Fibroblast of skin of left quadriceps (primary cell): Measurements from ENCODE around the gene SEMA4D.

Experiments
- DNase-seq, 2 experiments: peaks; one replicate each; pipeline ENCODE4 v3.0.0-alpha.2; 2013; ENCODE audit warnings: low read depth in 2 of 2

Gene SEMA4D

DNA sequence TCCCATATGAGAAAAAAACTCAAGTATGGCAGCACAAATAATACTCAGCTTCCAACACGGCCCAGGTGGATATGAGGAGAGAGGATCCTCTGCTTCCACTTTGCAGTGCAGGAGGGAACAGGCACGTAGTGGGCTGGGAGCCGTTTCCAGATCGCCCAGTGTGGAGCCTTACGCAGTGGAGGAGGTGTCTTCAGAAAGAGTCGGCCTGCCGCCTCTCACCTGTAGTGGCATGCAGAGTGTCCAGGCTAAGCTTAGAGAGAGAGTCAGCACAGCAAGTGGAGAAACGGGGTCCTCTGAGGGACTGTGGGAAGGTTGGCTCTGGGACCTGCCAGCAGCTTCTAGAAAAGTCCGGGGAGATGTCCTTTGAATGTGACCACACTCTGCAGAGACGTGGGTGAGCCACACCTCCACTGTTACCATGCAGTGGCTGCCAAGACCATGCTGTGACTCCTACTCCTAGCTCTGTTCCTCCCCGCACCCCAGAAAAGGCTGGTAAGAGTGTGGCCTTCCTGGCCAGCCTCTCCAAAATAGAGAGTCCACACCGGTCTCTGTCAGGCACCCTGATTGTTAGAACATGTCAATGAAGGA is 3.5 kb upstream of the SEMA4D start:
- DNase-seq = no peak

DNA sequence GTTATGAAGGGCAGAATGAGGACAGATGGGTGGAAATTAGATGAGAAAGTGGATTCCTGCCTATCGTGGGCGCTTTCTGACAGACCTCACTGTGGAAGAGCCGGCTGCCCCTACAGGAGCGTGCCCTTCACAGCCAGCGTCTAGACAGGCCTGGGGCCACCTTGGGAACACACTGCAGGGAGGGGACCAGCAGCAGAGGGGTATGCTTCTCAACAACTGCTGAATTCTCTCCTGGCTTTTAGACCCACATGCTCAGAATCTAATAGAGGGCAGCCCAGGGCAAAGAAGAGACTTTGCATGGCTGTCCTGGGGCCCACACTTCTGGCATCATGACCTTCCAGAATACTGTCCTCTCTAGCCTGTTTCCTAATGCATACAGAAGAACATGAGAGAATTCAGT is 2.1 kb upstream of the SEMA4D start:
- DNase-seq = no peak

DNA sequence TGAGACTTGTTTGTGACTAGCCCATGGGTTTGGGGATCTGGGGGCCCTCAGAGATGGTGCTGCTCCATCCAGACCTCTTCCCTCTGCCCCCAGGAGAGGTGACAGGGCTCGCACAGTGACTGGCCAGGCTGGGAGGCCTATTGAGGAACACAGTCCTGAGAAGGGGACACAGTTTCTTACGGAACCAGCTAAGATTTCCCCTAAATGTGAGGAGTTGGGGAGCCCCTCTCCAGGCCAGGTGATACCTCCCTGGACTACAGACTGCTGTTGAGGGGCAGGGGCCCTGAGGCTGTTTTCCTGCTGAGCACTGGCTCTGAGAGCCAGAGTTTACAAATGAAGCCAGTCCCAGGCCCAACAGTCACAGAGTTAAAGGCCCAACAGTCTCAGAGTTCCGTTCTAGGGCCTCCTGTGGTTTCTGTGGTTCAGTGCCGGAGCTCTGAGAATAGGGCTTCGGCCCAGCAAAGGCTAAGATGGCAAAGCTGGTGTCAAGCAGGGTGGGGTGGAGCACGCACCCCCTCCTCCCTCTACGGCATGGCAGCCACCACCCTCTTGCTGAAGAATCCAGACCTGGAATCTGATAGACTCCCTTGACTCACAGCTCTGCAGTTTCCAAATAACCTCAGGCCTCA is 1.1 kb upstream of the SEMA4D start:
- DNase-seq = no peak

DNA sequence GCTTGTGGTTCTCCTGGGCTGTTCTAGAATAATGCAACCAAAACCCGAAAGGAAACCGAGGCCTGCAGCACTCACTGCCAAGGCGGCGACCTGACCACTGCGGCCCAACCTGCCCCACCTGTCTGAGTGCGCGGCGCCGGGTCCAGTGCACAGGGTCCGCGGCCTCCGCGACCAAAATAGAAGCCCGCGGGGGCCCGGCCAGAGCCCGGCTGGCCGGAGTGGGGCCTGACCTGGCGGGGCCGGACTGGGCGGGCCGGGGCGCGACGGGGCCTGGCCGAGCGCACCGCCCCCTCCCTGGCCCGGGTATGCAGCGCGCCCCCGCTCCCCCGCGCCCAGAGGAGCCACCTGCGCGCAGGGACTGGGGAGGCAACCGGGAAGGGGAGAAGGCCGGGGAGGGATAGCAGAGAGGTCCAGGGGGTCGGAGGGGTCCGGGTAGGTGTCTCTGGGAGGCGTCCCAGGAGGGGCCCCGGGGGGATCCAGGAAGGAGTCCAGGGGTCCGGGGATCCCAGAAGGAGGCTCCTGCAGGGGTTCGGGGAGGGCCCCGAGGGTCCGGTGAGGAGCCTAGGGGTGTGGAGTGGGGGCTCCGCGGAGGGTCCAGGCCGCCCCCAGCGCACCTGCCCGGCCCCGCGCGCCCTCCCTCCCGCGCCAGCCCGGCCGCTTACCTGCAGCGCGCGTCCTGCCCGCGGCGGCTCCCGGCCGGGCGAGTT is 503 bp downstream of the SEMA4D start:
- DNase-seq = no peak

DNA sequence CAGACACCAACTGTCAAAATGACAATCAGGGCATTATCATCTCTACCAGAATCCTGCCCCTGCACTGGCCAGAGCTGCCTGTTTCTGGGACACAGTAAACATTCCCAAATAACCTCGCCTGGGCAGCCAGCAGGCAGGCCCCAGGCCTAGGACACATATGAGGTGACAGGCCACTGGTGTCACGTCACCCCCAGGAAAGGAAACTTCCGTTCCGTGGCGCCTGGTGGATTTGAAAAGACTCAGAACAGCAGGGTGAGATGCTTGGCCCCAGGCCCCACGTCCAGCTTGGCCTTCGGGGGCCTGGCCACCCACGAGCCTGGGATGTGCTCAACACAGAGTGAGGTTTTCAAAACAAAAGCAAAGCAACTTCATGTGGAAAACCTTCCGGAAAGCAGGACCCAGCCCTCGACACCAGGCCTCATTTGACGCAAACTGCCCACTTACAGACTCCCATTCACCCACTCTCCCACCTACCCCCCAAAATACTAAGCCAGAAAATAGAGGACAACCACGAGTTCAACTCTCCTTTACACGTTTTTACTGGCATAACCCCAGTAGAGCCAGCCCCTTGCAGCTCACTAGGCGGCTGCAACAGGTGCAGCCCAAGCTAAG is 1.2 kb downstream of the SEMA4D start:
- no peak for DNase-seq

DNA sequence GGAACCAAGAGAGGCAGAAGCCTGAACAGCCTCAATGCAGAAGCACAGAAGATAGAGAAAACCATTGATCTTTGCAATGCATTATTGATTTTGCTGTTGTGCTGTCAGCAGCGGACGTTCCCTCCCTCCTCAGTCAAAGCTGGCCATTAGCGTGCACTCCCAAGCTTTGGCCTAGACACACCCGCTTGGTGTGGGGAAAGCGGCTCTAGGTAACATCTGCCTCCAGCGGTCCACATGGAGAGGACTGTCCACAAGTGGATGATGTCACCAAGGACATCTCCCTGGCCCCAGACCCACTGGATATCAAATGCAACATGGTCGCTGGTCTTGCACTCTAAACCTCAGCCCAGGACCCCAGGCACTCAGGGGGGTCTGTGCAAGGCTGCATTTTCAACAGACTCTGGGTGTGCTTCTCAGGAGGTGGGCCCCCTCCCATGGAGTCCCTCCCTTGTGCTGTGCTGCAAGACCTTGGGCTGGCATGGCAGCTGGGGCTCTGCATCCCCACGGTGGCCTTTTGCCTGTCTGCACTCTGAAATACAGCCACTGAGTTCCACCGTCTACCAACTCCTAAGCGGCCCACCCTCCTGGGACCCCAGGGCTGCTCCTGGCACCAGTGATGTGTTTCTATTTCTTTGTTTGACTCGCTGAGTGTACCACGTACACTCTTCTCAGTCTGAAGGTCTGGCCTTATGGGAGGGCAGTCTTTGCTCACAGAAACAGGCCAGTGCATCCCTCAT is 1.9 kb downstream of the SEMA4D start:
- no peak for DNase-seq

DNA sequence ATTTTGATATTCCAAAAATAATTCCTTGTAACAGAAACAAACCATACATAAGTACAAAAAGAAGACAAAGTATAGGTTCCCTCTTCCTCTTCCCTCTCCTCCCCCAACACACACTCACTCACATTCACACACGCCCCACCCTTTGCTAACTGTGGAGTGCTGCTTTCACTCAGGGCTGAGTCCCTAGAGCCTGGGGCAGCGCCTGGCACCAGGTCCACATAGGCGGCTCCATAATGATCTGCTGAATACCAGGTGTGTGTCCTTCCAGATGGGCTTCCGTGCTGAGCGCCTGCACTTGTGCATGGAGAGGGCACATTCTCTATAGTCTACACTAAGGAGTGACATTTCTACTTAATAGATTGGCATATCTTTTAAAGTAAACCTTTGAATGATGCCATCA is 3.7 kb downstream of the SEMA4D start:
- no peak for DNase-seq

DNA sequence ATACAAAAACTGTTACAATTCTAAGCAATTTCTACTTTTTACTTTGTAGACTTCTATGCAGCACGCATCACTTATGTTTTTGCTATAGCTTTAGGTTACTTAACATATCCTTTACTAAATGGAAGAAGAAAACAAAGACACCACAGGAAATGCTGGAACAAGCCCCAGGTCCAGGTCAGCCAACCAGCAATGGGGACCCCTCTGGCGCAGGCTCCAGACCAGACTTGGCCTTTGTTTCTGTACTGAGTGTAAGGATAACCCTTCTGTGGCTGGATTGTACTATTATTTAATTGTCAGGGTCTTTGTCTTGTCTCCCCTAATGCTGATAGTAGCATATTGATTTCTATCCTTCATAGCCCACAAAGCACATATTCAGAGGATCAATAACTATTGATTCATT is 4.2 kb downstream of the SEMA4D start:
- DNase-seq = no peak

DNA sequence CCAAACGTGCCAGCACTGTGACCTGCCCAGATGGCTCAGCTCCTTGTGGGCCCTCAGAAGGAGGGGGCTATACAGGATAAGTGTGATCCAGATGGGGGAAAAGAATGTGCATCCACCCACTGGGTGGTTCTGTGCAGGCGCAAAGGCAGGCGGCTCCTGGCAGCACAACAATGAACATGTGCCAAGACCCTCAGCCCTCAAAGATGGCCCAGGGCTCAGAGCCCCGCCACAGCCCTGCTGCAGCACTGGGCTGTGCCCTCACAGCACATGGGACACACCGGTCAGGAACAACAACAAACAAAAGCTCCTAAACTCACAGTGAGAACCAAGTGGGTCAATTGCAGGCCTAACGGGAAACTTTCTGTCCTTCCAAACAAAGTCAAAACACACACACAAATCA is 4.7 kb downstream of the SEMA4D start:
- no peak for DNase-seq

DNA sequence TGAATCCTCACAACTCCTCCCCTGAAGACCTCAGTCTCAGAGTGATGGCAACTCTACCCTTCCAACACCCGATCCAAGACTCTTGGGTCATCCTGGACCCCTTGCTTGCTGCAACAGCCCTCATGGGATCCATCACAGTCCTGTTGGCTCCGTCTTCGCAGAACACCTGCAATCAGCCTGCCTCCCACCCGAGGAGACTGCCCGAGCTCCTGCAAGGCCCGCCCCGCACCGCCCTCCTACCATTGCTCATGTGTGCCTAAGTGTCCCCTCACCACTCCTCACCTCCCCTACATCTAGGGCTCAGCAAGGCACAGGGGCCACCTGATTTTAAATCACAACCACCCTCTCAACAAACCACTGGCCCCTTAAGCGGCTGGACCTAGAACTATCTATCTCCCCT is 5.3 kb downstream of the SEMA4D start:
- no peak for DNase-seq

DNA sequence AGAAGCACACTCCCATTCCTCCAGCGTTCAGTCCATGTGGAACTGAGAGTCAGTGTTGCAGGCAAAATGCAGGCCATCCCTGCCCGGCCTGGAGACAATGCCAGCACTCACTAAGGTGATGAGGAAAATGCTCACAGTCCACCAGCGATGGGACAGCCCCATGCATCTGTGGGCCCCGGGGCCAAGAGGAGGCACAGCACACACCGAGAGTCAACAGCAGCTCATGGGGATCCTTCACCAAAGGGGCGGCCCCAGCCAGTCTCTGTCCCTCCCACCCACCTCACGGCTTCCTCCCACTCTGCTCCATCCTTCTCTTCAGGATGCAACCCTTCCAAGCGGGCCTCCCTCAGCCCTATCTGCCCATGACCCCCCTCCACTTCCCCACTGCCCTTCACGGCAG is 6.2 kb downstream of the SEMA4D start:
- no peak for DNase-seq

DNA sequence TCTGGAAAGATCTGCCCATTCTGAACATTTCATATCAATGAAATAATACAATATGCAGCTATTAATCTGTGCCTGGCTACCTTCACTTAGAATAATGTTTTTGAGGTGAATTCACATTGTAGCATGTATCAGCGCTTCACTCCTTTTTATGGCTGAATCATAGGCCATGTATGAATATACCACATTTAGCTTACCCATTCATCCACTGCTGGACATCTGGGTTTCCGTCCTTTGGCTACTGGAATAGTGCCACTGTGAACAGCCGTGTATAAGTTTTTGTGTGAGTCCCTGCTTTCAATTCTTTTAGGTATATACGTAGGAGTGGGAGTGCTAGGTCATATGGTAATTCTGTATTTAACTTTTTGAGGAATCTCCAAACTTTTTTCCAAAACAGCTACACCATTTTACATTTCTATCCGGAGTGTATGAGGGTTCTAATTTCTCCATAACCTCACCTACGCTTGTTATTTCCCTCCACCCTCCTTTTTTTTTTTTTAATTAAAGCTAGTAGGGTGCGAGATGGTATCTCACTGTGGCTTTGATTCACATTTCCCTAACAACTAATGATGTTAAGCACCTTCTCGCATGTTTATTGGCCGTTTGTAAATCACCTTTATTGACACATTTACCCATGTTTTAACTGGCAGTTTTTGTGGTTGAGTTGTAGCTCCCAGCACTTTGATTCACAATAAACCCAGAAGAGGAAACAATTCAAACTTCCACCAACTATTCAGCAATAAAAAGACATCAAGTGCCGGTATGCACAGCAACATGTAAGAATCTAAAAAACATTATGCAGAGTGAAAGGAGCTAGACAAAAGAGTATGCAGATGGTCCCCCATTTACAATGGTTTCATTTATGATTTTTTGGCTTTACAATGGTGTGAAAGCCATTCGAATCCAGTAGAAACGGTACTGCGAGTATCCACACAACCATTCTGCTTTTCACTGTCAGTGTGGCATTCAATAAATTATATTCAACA is 8.1 kb downstream of the SEMA4D start:
- DNase-seq = no peak

DNA sequence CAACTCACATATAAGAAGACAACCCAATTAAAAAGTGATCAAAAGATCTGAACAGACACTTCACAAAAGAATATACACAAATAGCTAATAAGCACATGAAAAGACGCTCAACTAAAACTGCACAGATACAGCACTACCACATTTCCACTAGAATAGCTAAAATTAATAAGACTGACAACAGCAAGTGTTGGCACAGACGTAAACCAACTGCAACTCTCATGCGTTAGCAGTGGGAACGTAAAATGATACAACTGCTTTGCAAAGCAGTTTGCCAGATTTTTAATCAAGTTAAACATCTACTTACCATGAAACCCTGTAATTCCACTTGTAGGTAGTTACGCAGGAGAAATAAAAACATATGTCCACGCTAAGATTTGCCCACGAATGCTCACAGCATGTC is 9.0 kb downstream of the SEMA4D start:
- DNase-seq = no peak

DNA sequence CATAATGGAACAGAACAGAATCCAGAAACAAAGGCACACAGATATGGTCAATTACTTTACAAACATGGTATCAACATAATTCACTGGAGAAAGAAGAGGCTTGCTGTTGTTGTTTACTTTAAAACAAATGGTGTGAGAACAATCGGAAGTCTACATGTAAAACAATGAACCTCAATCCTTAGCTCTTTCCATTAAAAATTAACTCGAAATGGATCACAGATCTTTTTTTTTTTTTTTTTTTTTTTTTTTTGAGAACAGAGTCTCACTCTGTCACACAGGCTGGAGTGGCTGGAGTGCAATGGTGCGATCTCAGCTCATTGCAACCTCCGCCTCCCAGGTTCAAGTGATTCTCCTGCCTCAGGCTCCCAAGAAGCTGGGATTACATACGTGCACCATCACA is 9.8 kb downstream of the SEMA4D start:
- no peak for DNase-seq

DNA sequence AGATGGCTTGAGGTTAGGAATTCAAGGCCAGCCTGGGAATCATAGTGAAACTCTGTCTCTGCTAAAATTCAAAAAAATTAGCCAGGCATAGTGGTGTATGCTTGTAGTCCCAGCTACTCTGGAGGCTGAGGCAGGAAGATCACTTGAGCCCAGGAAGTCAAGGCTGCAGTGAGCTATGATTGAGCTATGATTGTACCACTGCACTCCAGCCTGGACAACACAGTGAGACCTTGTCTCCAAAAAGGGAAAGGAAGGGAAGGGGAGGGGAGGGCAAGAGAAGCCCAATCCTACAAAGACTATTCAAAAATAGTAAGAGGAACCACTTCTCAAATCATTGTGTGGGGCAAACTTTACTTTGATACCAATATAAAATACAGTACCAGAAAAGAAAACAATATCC is 11.2 kb downstream of the SEMA4D start:
- DNase-seq = no peak

DNA sequence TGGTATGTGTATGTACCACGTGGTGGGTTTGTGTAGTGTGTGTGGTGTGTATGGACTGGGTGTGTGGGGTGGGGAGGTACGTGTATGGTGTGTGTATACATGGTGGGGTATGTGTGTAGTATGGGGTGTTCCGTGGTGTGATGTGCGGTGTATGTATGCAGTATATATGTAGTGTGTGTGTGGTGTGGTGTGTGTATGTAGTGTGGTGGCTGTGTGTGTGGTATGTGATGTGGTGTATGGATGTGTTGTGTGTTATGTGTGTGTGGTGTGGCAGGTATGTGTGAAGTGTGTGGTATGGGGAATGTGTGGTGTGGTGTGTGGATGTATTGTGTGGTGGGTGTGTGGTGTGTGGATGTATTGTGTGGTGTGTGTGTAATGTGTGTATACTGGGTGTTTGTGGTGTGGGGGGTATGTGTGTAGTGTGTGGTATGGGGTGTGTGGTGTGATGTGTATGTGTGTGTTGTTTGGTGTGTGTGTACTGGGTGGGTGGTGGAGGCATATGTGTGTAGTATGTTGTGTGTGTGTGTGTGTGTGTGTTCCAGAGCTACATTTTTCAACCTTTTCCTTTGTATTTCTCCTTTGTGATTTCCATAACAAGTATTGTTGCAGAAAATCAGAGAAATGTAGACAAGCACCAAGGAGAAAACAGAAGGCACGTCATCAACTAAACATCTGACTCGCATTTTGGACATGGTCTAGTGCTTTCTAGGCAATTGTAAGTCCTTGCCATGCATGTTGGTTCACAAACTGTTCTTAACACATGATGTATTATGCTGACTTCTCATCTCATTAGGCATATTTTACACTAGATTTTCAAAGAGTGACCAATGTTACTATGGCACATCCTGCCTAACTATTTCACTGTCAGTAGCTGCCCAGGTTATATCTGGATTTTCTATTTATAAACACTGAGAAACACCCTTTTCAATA is 13.2 kb downstream of the SEMA4D start:
- DNase-seq = no peak

DNA sequence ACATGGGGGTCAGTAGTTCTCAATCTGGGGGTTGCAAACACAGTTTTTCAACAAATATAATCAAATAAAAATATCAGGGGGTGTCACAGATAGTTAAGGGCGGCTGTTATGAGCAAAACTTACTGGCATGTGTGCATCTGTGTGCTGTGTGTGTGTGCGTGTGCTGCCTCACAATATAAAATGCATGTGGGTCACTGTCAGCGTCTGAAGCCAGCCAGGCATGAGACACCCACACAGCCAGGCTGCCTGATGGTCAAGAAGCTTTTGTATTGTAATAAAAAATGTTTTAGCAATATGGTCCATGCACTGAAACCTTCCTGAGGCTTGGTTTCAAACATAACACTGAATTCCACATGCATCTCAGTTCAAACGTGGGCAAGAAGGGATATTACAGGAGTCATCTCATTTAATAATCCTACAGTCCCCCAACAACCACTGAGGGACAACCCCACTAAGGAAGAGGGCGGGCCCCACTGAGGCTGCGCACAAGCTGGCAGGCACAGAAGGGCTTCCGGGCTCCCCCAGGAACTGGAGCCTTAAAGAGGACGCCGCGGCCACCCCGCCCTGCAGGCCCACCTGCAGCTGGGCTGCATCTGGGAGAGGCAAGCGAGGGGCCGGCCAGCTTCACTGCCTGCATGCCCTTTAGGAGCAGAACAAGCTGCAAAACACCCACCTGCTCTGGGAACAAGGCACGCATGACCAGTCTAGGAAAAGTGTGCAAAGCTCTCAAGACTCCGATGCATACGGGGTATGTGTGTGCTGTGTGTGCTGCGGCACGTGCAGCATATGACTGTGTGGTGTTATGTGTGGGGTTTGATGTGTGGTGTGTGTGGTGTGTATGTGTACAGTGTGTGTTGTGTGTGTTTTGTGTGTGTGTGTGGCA is 14.1 kb downstream of the SEMA4D start:
- no peak for DNase-seq

DNA sequence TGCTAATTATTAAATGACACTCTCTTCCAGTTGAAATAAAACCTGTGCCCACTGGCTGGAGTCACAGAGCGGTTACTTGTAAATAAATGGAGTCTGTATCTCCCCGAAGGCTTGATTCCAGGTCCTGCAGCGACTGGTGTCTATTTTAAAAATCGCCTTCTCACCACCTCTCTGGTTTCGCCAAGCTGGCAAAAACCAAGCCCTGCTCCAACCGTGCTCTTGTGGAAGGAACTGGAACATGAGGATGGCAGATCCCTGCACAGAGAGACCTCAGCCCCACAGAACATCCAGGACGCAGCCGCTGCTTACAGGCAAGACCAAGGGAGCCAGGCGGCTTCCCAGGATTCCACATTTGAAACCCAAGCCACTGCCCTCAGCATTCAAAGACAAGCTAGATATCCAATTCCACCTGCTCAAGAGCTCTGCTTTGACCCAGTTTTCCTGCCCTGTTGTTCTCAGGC is 15.0 kb downstream of the SEMA4D start:
- DNase-seq = no peak
